Endothelial cell of umbilical vein (primary cell): ENCODE data around the gene BRCA1. TPM values are rescaled to one million over a fixed set of nuclear protein-coding genes. Genes with fewer than 3 reads are reported as not detected.
"Not testable (repeated sequence)": the region's sequence is repeated elsewhere in the genome, so short reads cannot be mapped to it uniquely, and the experiment has no call there.

Experiments used
- BruUV-seq: library from RNA; stranded (reverse); fragments of 400-500 nt; replicated peaks from 2 replicates; lab custom pipeline; 2021; lab: Mats Ljungman, UMichigan
- CTCF ChIA-PET: fragments of 300-600, 350-600 bp; sonication (Branson Sonifier 250); formaldehyde crosslinking; loops from one replicate; lab custom pipeline; 2021; ENCODE audit warnings: antibody characterized with exemption, inconsistent platforms; lab: Charles Lee
- POLR2A ChIA-PET: fragments of 300-600, 350-600 bp; sonication (Branson Sonifier 250); formaldehyde crosslinking; loops from one replicate; lab custom pipeline; 2021; ENCODE audit warnings: antibody characterized with exemption, inconsistent platforms; lab: Charles Lee
- DNase-seq: peaks from one replicate; pipeline ENCODE4 v3.0.0-alpha.2; 2011; ENCODE audit warnings: low read depth, low spot score
- FAIRE-seq: peaks from 2 replicates; lab custom pipeline; 2011; peaks lifted over from hg19 to GRCh38; lab: Jason Lieb, UNC
- H2AFZ ChIP-seq: 2 replicates; pipeline ENCODE4 v1.6.0; 2012; ENCODE audit warnings: low read depth, low read length, control low read depth, inconsistent platforms
- H3K27ac ChIP-seq: 2 replicates; pipeline ENCODE4 v1.5.1; 2011; ENCODE audit warnings: low read depth, mild to moderate bottlenecking, control low read depth, low read length, moderate library complexity; ENCODE audit not compliant: insufficient read depth
- H3K27me3 ChIP-seq, 2 experiments: 2 replicates each; pipeline versions ENCODE4 v1.6.0 to v1.6.1; 2011; ENCODE audit warnings: low read length in 2 of 2, mixed read lengths in 1 of 2; ENCODE audit not compliant: control insufficient read depth in 2 of 2, insufficient read depth in 2 of 2
- H3K36me3 ChIP-seq, 2 experiments: 2 replicates in 1 of 2; 3 replicates in 1 of 2; pipeline ENCODE4 v1.5.1; 2011; ENCODE audit warnings: low read length in 2 of 2, mild to moderate bottlenecking in 1 of 2, moderate library complexity in 1 of 2; ENCODE audit not compliant: control insufficient read depth in 2 of 2, insufficient read depth in 2 of 2; ENCODE audit errors: extremely low read depth in 1 of 2
- H3K4me1 ChIP-seq: 3 replicates; pipeline ENCODE4 v1.5.1; 2011; ENCODE audit warnings: mild to moderate bottlenecking, low read length; ENCODE audit not compliant: control insufficient read depth, insufficient read depth; ENCODE audit errors: extremely low read depth
- H3K4me2 ChIP-seq: 2 replicates; pipeline ENCODE4 v1.6.1; 2011; ENCODE audit warnings: low read length, control low read depth, mixed read lengths; ENCODE audit not compliant: insufficient read depth
- H3K4me3 ChIP-seq, 3 experiments: fragments of 200-600 bp in 1 of 3; sonication (generic), shearing (Covaris generic) in 1 of 3; replicated peaks in 1 of 3; 2 replicates each; pipeline ENCODE4 v1.5.1; 2011 to 2016; ENCODE audit warnings: control low read depth in 3 of 3, low read length in 3 of 3, mild to moderate bottlenecking in 2 of 3, inconsistent platforms in 1 of 3, low read depth in 1 of 3, moderate library complexity in 1 of 3; ENCODE audit not compliant: insufficient read depth in 1 of 3
- H3K79me2 ChIP-seq: 2 replicates; pipeline ENCODE4 v1.6.0; 2012; ENCODE audit warnings: low read length, inconsistent platforms; ENCODE audit not compliant: control insufficient read depth, insufficient read depth
- H3K9ac ChIP-seq: replicated peaks from 2 replicates; pipeline ENCODE3; 2011; ENCODE audit warnings: low read length, control low read depth; ENCODE audit not compliant: insufficient read depth; ENCODE audit errors: extremely low read depth
- H3K9me1 ChIP-seq: replicated peaks from 3 replicates; pipeline ENCODE4 v1.6.0; 2011; ENCODE audit warnings: mild to moderate bottlenecking, low read length; ENCODE audit not compliant: control insufficient read depth, insufficient read depth; ENCODE audit errors: extremely low read depth
- H3K9me3 ChIP-seq: replicated peaks from 2 replicates; pipeline ENCODE4 v1.5.1; 2012; ENCODE audit warnings: low read length, inconsistent platforms; ENCODE audit not compliant: control insufficient read depth, insufficient read depth
- H4K20me1 ChIP-seq: replicated peaks from 2 replicates; pipeline ENCODE3; 2011; ENCODE audit warnings: mild to moderate bottlenecking, low read length; ENCODE audit not compliant: control insufficient read depth, insufficient read depth; ENCODE audit errors: extremely low read depth
- FOS ChIP-seq: IDR thresholded peaks from 2 replicates; pipeline ENCODE4 v1.6.1; 2011; ENCODE audit warnings: mild to moderate bottlenecking, low read length, moderate library complexity, borderline replicate concordance; ENCODE audit not compliant: insufficient read depth
- MAX ChIP-seq: IDR thresholded peaks from 2 replicates; pipeline ENCODE4 v1.6.1; 2011; ENCODE audit not compliant: insufficient read depth, insufficient read length
- dilution Hi-C: fragments of 300-500 bp; cut with MboI; formaldehyde crosslinking; loops from one replicate; pipeline ENCODE4 v1.15.0; 2019; ENCODE audit warnings: low sequenced_read_pairs; ENCODE audit not compliant: extremely low pct_ligation_motif_present
- intact Hi-C: fragments of 100-400 bp; cut with micrococcal nuclease; formaldehyde crosslinking; loops from one replicate; pipeline ENCODE4 v1.10.0; 2022
- polyA plus RNA-seq, 4 experiments: library from polyadenylated mRNA; depleted of rRNA in 3 of 4; stranded (reverse) in 3 of 4; unstranded in 1 of 4; fragments of >200 nt; gene quantifications; 2 replicates each; pipeline versions ENCODE4 v1.2.1 to v1.2.3, GENCODE V29; 2011 to 2012; ENCODE audit warnings: missing spikeins in 1 of 4
- total RNA-seq: library from RNA; stranded (reverse); gene quantifications from 2 replicates; pipeline ENCODE4 v1.2.3, GENCODE V29; 2021

Gene BRCA1
- total and polyA plus RNA-seq, 2 donors (not counting 3 experiments of a cell fraction or from before 2014, with no cell fraction given): 14.3 to 29.0 TPM

GRCh38 chr17:43134774-43135453, 9.8 kb upstream of the BRCA1 start:
- DNase-seq (no peak), FAIRE-seq (no peak)
- ChIA-PET POLR2A (no interaction called here), CTCF (interaction anchor here (1.2 kb wide), 1 partner anchor 18 kb away, joined by 3 read pairs; no protein-coding TSS in a partner anchor)
- H3K4me2 ChIP-seq: no peak overlapping the region
- no peaks in the 10 kb centered on the region for H3K9me1 ChIP-seq
- H3K36me3 ChIP-seq: peaks cover 0 to 4% of the 10 kb centered on the region in 2 experiments
- dilution Hi-C loops: no loop called here
- no peaks in the 10 kb centered on the region for H4K20me1 ChIP-seq
- no peak overlapping the region for H3K9ac ChIP-seq
- H3K9me3 ChIP-seq: no peaks in the 10 kb centered on the region
- no peaks in the 10 kb centered on the region for H3K27me3 ChIP-seq
- no peak overlapping the region for H3K27ac ChIP-seq
- no peak overlapping the region for H3K4me3 ChIP-seq
- no peaks in the 10 kb centered on the region for H3K79me2 ChIP-seq
- no peaks in the 10 kb centered on the region for H3K4me1 ChIP-seq
- no TSS peak for BruUV-seq
- H2AFZ ChIP-seq: no peak overlapping the region
- TF ChIP-seq MAX (no peak), FOS (no peak)
- intact Hi-C loops: no loop called here

DNA sequence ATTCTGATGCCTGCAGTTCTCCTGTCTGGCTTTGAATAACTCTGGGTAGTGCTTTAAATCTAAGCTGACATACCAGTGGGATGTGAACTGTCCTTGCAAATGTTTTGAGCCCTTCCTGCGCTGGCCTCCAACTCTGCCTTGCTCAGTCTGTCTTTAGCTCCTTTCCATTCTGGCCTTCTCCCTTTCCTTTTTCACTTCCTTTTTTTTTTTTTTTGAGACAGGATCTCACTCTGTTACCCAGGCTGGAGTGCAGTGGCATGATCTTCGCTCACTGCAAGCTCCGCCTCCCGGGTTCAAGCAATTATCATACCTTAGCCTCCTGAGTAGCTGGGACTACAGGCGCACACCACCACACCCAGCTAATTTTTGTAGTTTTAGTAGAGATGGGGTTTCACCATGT, 8.3 kb upstream of the BRCA1 start:
- H3K4me2 ChIP-seq, POLR2A ChIA-PET, FAIRE-seq, dilution Hi-C loops, H3K4me1 ChIP-seq, H2AFZ ChIP-seq, DNase-seq, H3K27me3 ChIP-seq, H3K79me2 ChIP-seq, CTCF ChIA-PET, intact Hi-C loops, H3K9me1 ChIP-seq, H4K20me1 ChIP-seq, H3K4me3 ChIP-seq, H3K9me3 ChIP-seq, H3K9ac ChIP-seq, H3K27ac ChIP-seq, H3K36me3 ChIP-seq, BruUV-seq: not testable (repeated sequence)
